ENCODE measurements around the gene PHF21B.

PHF21B gene

GRCh38 chr22:45010532-45010900 is 711 bp upstream of the PHF21B start:
- no peak for DNase-seq

DNA sequence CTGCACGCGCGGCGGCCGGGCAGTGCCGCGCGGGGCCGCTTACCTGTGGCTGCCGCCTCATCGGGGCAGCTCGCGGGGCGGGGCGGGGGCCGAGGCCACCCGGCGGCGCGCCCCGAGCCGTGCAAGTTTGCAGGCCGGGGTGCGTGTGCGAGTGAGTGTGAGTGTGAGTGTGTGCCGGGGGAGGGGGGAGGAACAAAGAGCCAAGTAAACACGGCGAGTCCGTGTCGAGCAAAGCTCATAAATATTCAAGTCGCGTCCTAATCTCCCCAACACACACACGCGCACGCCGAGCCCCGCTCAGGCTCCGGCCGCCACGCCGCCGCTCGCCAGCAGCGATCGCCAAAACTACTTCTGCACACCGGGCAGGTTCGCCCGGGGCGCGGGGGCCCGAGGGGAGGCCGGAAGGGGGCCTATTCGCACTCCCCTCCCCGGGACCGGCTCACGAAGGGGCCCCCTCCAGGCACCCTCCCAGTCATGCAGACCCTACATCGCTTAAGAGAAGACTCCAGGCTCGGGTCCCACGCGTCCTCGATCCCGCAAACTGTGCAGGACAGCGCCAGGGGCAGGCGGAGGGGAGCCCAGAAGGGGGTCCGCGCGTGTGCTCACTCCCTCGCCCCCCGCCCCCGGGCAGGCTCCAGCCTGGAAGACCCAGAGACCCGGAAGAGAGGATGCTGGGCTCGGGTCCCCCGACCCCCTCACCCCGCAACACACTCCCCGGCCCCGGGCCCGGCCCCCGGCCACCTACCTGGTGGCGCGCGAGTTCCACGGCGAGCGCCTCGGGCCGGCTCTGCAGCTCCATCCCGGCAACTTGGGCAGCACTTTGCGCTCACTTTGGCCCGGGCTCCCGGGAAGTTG is 827 bp downstream of the PHF21B start:
- no peak for DNase-seq

DNA sequence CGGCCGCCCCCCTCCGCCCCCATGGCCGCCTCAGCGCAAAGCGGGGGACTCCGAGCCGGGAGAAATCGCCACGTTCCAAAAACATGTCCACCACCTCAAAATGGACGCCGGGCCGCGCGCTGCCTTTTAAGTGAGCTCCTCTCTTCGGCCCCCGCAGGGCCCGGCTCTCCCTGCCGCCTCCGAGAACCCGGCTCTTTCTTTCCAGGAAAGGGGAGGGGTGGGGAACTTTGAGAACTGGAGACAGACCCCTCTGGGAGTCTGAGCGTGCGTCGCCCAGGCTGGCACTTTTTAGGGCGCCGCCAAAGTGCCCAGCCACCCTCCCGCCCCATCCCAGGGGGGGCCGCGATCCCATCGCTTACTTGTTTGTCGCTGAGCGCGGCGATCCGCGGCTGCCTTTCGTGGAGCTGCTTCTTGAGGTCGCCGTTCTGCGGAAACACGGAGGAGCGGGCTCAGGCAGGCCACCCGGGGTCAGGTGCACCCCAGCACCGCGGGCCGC is 1.6 kb downstream of the PHF21B start:
- DNase-seq: no peak

DNA sequence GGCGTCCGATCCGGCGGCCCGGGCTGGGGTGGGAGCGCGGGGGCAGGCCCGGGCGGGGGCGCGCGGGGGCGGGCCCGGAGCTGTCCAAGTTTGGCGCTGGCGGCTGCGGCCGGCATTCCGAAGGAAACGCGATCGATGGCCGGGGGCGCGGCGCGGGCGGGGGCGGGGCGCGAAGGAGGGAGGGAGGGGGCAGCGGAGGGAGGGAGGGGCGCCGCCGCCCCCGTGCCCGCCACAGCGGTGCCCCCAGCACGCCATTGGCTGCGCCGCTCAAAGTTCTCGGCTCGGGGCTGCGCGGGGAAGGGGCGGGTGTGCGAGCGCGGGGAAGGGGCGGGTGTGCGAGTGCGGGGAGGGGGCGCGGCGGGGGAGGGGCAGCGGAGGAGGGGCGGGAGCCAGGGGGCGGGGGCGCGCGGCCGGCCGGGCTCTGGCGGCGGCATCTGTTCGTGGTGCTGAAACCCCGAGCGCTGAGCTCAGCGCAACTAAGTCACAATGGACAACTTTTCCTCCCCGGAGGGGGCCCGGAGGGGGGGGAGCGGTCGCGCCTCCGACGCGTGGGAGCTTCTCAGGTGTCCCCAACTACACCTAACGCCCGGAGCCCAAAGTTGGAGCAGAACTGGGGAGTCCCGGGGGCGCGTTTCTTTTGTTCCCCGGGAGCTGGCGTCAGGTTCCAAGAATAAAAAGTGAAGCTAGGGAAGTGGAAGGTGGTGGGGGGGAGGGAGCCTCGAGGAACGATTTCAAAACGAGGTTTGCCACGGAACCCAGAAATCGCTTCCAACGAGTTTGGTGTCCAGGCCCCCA is 2.2 kb downstream of the PHF21B start:
- DNase-seq: no peak

GRCh38 chr22:45006964-45007390 is 2.8 kb downstream of the PHF21B start:
- DNase-seq: no peak

- DNase-seq: no peak
Observed at GRCh38 chr22:45006111-45006963, 3.5 kb downstream of the PHF21B start.

GRCh38 chr22:45001653-45002052 is 8.2 kb downstream of the PHF21B start:
- no peak for DNase-seq

- no peak for DNase-seq
Observed at GRCh38 chr22:45000330-45000729, 9.5 kb downstream of the PHF21B start.

- DNase-seq: no peak
Observed at GRCh38 chr22:44999687-45000086, 10.1 kb downstream of the PHF21B start.

DNA sequence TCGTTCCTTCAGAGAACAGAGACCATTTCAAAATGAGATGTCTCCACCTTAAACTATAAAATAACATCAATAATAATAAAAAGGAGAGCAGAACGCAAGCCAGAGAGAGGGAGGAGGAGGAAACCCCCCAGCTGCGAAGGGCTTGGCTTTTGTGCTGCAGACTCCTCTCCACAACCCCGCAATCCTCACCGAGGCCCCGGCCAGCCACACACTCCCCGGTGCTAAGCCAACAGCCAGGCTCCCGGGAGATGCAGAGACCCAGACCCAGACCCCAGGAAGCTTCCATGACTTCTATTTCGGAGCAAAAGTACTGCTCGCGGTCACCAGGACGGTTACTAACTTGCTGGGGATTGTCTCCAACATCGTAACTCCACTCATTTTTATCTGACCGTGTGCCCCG is 10.6 kb downstream of the PHF21B start:
- no peak for DNase-seq

GRCh38 chr22:44998296-44998695 is 11.5 kb downstream of the PHF21B start:
- DNase-seq: no peak

DNA sequence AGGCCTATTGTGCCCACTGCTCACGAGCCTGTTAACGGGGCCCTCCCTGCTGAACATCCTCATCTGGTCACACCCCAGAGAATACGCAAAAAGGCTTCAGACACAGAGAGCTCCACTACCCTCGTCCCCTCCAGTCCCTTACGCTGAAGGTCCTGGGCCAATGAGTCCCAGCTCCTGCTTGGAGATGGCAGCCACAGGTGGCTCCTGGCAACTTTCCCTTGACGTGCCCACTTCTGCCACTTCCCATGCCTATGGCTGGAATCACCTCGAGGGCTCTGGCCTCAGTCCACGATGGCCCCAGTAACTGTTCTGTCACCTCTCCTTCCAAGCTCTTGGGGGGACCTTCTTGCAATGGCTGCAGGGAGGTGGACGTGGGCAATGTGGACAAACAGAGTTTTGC is 12.7 kb downstream of the PHF21B start:
- DNase-seq: no peak

DNA sequence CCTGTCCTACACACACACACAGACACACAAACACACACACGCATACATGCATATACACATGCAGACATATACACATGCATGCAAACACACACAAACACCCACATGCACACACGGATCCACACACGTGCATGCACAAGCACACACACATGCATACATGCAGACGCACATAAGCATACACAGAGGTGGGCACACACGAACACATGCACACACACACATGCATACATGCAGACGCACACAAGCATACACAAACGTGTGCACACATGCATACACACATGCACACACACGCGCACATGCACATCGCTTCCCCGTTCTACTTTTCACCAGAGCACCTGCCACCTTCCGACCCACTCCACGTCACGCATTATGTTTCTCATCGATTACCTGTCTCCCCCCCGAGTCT is 13.2 kb downstream of the PHF21B start:
- DNase-seq: no peak

DNA sequence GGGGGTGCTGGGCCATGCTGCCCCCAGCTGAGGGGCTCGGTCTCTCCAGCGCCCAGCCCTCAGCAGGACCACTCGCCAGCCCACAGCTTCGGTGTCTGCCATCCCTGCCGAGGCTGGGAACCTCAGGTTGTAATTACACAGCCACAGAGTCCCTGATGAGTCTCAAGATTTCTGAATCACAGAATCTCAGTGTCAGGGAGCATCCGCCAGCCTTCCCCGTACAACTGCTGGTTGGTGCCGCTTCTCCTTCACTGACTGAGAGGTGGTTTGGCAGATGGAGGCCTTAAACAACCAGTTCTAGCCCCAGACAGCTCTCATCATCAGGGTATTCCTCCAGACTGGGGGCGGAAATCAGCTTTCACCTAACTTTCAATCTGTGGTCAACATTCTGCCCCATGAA is 13.7 kb downstream of the PHF21B start:
- DNase-seq: no peak

DNA sequence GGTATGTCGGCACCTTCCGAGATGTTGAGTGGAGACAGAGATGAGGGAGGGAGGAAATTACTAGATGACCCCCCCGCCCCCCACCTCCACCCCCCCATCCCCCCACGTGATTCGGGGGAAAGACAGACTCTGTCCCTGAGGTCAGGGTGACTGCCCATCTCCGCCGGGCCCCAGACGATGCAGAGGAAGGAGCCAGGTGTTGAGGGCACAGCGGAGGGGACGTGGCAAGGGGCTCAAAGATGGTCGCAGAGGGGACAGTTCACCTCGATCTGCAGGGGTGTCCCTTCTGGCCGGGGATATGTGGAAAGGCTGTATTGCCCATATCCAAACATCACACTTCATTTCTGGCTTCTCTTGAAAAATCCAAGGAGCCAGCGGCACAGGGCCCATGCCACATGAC is 14.1 kb downstream of the PHF21B start:
- DNase-seq: no peak

DNA sequence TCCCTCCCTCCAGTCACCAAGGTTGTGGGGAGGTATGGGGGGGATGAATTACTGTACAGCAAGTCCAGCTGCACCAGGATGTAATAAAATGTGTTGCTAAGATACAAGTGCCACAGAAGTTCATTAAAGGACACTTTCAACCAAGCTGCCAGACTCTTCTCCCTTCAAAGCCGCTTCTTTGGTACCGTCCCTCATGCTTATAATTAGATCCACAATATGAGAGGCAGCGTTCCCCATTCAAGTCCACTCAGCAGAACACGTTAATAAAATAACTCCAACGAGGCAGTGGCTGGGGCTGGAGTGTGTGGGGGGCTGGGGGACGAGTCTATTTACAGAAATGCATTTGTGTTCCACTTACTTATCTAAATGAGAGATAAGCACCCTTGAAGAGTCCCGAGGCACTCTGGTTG is 14.7 kb downstream of the PHF21B start:
- DNase-seq: no peak

DNA sequence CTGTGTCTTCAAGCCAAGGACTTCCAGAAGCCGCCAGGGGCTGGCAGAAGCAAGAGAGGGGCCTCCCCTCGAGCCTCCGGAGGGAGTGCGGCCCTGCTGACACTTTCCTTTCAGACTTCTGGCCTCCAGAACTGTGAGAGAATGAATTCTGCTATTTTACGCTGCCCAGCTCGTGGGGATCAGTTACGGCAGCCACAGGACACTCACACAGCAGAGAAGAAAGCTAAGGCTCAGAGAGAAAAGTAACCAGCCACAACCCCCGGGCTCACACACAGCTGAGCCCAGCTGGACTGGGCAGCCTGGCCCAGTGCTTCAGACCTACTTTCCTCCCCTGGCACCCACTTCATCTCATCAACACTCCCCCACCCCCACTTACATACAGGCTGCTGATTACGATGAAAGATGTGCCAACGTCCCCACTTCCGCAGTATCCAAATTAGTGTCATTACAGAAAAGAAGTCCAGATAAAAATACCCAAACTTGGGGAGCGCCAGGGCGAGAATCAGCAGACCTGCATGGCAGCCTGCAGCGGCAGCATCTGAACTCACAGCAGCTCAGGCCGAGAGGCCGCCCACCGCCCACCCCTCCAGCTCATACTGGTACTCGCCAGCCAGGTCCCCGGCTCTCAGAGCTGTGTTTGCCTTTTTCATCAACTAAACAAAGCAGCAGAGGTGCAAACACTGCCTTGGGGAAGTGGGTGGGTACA is 15.3 kb downstream of the PHF21B start:
- DNase-seq: no peak

- no peak for DNase-seq
Observed at GRCh38 chr22:44992166-44992565, 17.6 kb downstream of the PHF21B start.

DNA sequence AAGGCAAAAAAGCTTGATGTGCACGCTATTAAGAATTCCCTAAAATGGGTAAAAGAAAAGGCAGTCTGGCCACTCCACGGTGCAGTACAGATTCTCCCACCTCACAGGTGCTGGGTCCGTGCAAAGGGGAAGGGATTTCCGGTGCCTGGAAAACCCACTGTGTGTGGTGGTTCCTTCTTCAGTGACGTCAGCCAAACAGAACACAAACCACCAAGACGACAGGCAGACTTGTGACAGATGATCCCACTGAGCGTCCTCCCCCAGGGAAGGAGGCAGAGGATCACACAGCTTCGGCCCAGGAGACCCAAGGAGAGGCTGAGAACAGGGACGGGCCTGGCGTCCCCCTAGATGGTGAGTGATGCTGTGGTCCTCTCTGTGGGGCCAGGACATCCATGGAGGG is 18.6 kb downstream of the PHF21B start:
- DNase-seq: no peak

DNA sequence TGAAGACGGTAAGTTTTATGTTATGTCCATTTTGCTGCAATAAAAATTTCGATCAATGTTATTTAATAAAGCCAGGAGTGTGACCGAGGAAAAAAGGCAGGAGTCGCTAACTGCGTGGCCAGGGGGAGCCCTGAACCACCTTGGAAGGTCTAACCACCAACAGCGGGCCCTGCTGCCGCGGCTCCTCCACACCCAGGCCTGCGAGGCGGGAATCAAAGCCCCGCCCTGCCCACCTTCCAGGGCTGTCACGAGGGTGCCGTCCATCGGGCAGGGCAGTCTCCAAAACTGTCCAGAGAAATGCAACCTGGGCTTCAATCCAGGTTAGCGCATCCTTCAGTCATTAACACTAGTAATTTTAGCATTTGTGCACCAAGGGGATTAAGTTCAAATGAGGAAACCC is 19.0 kb downstream of the PHF21B start:
- DNase-seq: no peak

GRCh38 chr22:44990328-44990727 is 19.5 kb downstream of the PHF21B start:
- no peak for DNase-seq

DNA sequence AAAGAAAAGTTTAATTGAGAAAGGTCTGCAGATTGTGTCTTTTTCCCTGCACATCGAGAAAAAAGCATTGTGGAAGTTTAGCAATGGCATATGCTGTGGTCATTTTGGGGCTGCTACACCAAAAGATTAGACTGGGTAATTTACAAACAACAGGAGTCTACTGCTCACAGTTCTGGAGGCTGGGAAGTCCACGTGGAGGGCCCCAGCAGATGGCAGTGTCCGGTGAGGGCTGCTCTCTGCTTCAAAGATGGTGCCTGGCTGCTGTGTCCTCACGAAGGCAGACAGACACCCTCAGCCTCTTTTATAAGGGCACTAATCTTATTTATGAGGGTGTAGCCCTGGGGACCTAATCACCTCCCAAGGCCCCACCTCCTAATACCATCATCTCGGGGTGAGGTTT is 21.1 kb downstream of the PHF21B start:
- DNase-seq: no peak
